Choroid plexus epithelial cell (primary cell): Measurements from ENCODE around the gene GPATCH4.

Experiments
- DNase-seq: peaks from one replicate; pipeline ENCODE4 v3.0.0-alpha.2; 2010; ENCODE audit warnings: low read depth
- H3K4me3 ChIP-seq: 2 replicates; pipeline ENCODE4 v1.5.1; 2011; ENCODE audit warnings: low read depth, mild to moderate bottlenecking, control low read depth, low read length, moderate library complexity
- CTCF ChIP-seq: conservative IDR thresholded peaks from 2 replicates; pipeline ENCODE4 v1.5.1; 2011; ENCODE audit warnings: low read depth, mild to moderate bottlenecking, control low read depth, inconsistent platforms, low read length, moderate library complexity

The GPATCH4 gene

GRCh38 chr1:156574039-156574633 lies 27.1 kb downstream of the GPATCH4 start:
- no peak for TF ChIP-seq CTCF
- no peak overlapping the region for H3K4me3 ChIP-seq
- no peak for DNase-seq

- DNase-seq = no peak
- peak overlapping the region; percentile 68 for H3K4me3 ChIP-seq
- no peak for TF ChIP-seq CTCF
Measured at GRCh38 chr1:156572663-156573018, 28.6 kb downstream of the GPATCH4 start.

- H3K4me3 ChIP-seq = peak within 1 kb of the TSS; percentile 68
- no peak for TF ChIP-seq CTCF
- DNase-seq = peak; percentile 88
Measured at GRCh38 chr1:156571919-156572662, 29.2 kb downstream of the GPATCH4 start, which contains the start of gene IQGAP3. IQGAP3 (minus strand) TSS chr1:156572565; CDS start chr1:156572529, 36 bp downstream.

- TF ChIP-seq CTCF = no peak
- H3K4me3 ChIP-seq = no peak overlapping the region
- peak; percentile 81 for DNase-seq
Measured at GRCh38 chr1:156571261-156571852, 29.9 kb downstream of the GPATCH4 start.

GRCh38 chr1:156566436-156566835 lies 34.8 kb downstream of the GPATCH4 start:
- H3K4me3 ChIP-seq = no peak overlapping the region
- no peak for TF ChIP-seq CTCF
- no peak for DNase-seq

- no peak for DNase-seq
- H3K4me3 ChIP-seq = no peak overlapping the region
- TF ChIP-seq CTCF = no peak
Measured at GRCh38 chr1:156565519-156565918, 35.8 kb downstream of the GPATCH4 start.
